Measurements from ENCODE around the gene BSCL2.
"Not testable (repeated sequence)": the region's sequence is repeated elsewhere in the genome, so short reads cannot be mapped to it uniquely, and the experiment has no call there.

The BSCL2 gene

DNA sequence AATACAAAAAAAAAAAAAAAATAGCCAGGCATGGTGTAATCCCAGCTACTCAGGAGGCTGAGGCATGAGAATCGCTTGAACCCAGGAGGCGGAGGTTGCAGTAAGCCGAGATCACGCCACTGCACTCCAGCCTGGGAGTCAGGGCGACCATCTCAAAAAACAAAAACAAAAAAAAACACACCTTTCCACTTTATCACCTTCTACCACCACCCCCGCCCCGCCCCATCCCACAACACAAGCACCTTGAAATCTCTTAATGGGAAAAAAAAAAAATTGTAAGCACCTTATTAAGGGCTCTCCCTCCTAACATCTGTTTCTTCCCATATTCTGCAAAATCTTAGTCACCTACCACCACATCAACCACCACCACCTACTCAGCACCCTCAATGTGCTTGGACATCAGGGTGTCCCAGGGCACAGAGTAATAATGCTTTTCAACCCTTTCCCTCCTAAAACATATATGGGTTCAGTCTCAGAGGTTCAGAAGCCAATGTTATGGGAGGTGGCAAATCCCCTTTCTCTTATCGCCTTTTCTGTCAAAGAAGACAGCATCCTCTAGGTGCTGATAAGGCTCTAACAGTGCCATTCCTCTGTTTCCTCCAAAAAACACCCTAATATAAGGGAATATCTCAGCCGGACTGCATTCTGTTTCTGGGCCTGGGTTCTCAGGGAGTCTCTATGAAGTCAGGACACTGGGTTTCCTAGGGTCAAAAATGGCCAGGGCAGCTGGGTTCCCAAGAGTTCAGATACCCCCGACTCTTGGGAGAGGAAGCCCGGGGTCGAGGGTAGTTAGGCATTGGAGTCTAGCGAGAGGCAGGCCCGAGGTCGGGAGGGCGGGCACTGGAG lies 54.8 kb downstream of the BSCL2 start:
- DNase-seq: no peak

DNA sequence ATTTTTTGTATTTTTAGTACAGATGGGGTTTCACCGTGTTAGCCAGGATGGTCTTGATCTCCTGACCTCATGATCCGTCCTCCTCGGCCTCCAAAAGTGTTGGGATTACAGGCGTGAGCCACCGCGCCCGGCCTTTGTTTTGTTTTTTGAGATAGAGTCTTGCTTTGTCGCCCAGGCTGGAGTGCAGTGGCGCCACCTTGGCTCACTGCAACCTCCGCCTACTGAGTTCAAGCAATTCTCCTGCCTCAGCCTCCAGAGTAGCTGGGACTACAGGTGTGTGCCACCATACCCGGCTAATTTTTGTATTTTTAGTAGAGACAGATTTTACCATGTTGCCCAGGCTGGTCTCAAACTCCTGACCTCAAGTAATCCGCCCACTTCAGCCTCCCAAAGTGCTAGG lies 56.9 kb downstream of the BSCL2 start:
- not testable (repeated sequence) for DNase-seq

DNA sequence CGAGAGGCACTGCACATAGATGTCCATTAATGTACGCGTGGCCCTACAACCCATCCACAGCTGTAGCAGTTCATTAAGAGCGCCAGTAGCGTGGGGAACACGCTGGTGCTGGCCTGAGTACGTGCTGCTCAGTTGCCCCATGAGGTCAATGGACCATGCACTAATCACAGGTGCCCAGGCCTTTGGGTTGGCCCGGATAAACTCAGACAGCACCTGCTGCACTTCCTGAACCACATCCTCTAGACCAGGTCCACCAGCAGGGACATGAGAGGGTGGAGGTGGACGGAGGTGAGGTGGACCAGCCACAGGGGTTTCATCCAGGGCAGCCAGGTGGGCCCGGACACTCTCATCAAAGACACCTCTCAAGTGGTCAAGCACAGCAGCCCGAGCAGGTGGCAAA lies 57.7 kb downstream of the BSCL2 start:
- no peak for DNase-seq

DNA sequence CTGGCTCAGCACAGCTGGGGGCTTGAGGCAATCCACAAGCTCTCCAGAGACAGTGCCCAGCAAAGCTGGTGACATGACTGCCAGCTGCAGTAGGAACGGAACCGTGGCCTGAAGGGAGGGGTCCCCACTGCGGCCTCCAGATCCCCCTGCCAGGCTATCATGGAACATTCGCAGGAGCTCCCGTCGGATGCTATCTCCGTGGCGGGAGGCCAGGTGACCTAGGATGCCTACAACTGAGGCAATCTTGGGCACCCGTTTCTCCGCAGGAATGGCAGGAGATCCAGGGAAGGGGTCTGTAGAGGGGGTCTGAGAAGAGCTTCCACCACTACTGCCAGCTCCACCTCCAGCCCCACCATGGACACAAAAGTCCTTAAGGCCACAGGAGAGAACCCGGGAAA lies 58.3 kb downstream of the BSCL2 start:
- no peak for DNase-seq

GRCh38 chr11:62648185-62648966 lies 58.8 kb downstream of the BSCL2 start:
- no peak for DNase-seq

- DNase-seq: no peak
Measured at GRCh38 chr11:62647609-62648005, 59.6 kb downstream of the BSCL2 start.

- no peak for DNase-seq
Measured at GRCh38 chr11:62646825-62647608, 60.2 kb downstream of the BSCL2 start.

- peak; percentile 96 for DNase-seq
Measured at GRCh38 chr11:62645946-62646824, 61.0 kb downstream of the BSCL2 start, which contains the start of gene GANAB. TSS of gene GANAB (minus strand) at chr11:62646613. CDS start at chr11:62646599, 14 bp downstream.

DNA sequence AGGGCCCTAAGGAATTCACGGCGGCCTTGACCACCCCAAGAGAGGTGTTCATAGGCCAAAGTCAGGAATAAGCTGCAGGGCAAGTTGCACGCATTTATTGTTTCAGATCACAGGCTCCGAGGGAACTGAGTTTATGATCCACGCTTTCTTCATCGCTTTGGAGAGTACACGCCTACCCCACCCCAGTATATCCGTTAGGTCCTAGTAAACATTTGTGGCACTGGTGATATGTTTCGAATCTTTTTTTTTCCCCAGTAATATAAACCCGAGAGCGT lies 61.6 kb downstream of the BSCL2 start:
- DNase-seq: no peak

GRCh38 chr11:62644220-62644619 lies 63.0 kb downstream of the BSCL2 start:
- no peak for DNase-seq

Data from NCI-H526 treated with DMSO at 0.1 percent for 48 hours (cell line).